Measurements from ENCODE around the gene JUP. TPM values are rescaled to one million over a fixed set of nuclear protein-coding genes. Genes with fewer than 3 reads are reported as not detected.

Gene JUP
- total and polyA plus RNA-seq, 2 of the 13 experiments (the other 11 are each of a cell fraction or from before 2014, with no cell fraction given) = 12.1 to 20.6 TPM

- TF ChIP-seq HBP1 (CRISPR knock-in tag; IDR thresholded peaks at IDR 0.05; ENCODE audit: low read depth) (no peak; the same call in none of the 2 replicates), ATF2 (CRISPR knock-in tag; IDR thresholded peaks at IDR 0.05) (0 out of 2 replicates have a peak, but pooled peaks have one; percentile 15), ZNF101 (CRISPR knock-in tag; IDR thresholded peaks at IDR 0.05; ENCODE audit: borderline replicate concordance, low read depth) (no peak), ZNF567 (CRISPR knock-in tag; IDR thresholded peaks at IDR 0.05; ENCODE audit: borderline replicate concordance) (no peak), CREB1 (IDR thresholded peaks at IDR 0.05) (no peak), CREB1 (CRISPR knock-in tag; IDR thresholded peaks at IDR 0.05) (0 out of 2 replicates have a peak, but pooled peaks have one; percentile 40), ZNF12 (CRISPR knock-in tag; IDR thresholded peaks at IDR 0.05) (no peak), ZNF496 (CRISPR knock-in tag; IDR thresholded peaks at IDR 0.05; ENCODE audit: insufficient replicate concordance) (no peak), DPF2 (CRISPR knock-in tag; IDR thresholded peaks at IDR 0.05; ENCODE audit: borderline replicate concordance, low read depth) (no peak), ZFP91 (CRISPR knock-in tag; IDR thresholded peaks at IDR 0.05; ENCODE audit: borderline replicate concordance) (peak; percentile 74; the same call in 1 of the 2 replicates), ARID3A (IDR thresholded peaks at IDR 0.05; ENCODE audit: low read depth, low read length) (no peak), ZNF777 (CRISPR knock-in tag; IDR thresholded peaks at IDR 0.05) (peak; percentile 43; the same call in 1 of the 2 replicates), ZBTB44 (CRISPR knock-in tag; IDR thresholded peaks at IDR 0.05) (no peak), MBD4 (IDR thresholded peaks at IDR 0.05; ENCODE audit: borderline replicate concordance, low read length) (no peak), ZNF253 (CRISPR knock-in tag; IDR thresholded peaks at IDR 0.05; ENCODE audit: borderline replicate concordance) (no peak), MXD3 (CRISPR knock-in tag; IDR thresholded peaks at IDR 0.05) (peak; percentile 9; the same call in 1 of the 2 replicates), BRF2 (CRISPR knock-in tag; IDR thresholded peaks at IDR 0.05) (0 out of 2 replicates have a peak, but pooled peaks have one; percentile 28), PITX1 (CRISPR knock-in tag; IDR thresholded peaks at IDR 0.05) (no peak)
These were observed 14.3 kb upstream of the JUP start (continued) for GRCh38 chr17:41800601-41801373.
